GOT3 (cell line): ENCODE results near the gene RFX6.

Source experiments
- DNase-seq: peaks from one replicate; lab custom pipeline; 2025; ENCODE audit warnings: mixed read lengths; lab: John Stamatoyannopoulos, UW

RFX6 gene

GRCh38 chr6:116971959-116972358 is 94.9 kb downstream of the RFX6 start:
- no peak for DNase-seq

GRCh38 chr6:116973976-116974375 is 96.9 kb downstream of the RFX6 start:
- no peak for DNase-seq

- no peak for DNase-seq
Observed at GRCh38 chr6:116974526-116975316, 97.7 kb downstream of the RFX6 start.

DNA sequence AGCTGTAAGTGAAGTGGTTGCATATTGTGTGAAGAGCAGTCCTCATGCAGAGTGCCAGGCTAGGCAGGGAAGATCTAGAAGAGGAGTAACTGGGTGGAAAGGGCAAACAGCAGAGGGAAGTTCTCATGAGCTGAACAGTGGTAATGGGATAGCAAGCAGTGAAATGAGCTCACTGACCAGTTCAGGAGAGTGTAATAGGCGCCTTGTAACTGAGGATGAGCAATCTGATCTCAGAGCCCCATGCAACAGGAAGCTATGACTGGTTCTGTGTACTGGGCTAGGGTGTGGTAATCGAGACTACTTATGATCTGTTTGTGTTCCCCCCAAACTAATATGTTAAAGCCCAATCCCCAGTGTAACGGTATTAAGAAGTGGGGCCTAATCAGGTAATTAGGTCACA is 98.6 kb downstream of the RFX6 start:
- DNase-seq, result no peak

DNA sequence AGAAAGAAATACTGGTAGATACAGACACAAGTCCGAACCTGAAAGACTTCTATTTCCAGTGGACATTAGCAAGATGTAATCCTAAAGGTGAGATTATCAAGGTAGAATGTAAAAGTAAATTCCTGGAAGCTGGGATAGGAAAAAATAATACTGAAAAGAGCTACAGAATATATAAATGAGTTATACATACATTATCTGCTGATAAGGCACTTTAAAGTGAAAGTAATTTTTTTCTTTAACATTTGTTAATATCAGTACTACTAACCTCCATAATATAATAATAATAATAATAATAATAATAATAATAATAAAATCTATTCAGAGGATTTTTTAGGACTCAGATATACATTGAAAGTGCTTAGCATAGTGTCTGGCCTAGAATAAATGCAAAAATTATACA is 102.5 kb downstream of the RFX6 start:
- DNase-seq, result no peak
